Measurements from ENCODE around the gene NFIX.

DNA sequence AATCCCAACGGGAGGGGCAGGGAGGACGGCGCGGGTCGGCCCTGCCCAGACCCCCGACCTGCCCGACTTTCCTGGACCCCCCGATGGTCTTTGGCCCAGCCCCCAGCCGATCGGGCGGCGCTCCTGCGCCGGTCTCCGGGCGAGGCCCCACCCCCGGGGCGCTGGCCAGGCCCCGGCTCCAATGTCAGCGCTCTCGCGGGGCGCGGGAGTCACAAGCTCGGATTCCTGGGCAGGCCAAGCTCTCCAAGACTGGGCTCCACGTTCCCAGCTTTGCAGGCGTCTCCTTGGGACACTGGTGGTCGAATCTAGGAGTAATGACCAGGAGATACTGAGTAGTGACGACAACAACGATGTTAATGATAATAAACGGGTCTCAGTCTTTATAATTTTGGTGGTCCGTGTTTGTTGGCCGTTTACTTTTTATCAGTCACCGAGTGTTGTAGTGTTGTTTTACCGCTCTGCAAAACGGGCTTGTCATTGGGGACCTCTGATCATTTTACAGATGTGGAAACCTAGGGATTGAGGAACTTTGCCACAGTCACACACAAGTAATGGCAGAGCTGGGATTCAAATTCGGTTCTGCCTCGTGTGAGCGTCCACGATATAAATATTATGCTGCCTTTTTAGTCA lies 49.1 kb upstream of the NFIX start:
- no peak for TF ChIP-seq CTCF (IDR thresholded peaks at IDR 0.05)
- TF ChIP-seq EP300 (IDR thresholded peaks at IDR 0.05), result no peak
- no peak for TF ChIP-seq POLR2A (IDR thresholded peaks at IDR 0.05)

All from ovary (tissue), 3 donors.